ENCODE measurements around the gene NT5DC3. TPM values are rescaled to one million over a fixed set of nuclear protein-coding genes. Genes with fewer than 3 reads are reported as not detected.

Gene NT5DC3
- total RNA-seq, 3 donors from 2014 or later = 3.8 to 19.9 (median 12.5) TPM

GRCh38 chr12:103851127-103851526 lies 10.1 kb upstream of the NT5DC3 start:
- H3K4me1 ChIP-seq = no peaks in the 10 kb centered on the region
- no peak for TF ChIP-seq POLR2AphosphoS5 (IDR thresholded peaks at IDR 0.05)
- TF ChIP-seq POLR2A (IDR thresholded peaks at IDR 0.05) = no peak
- TF ChIP-seq, protein P1, sequence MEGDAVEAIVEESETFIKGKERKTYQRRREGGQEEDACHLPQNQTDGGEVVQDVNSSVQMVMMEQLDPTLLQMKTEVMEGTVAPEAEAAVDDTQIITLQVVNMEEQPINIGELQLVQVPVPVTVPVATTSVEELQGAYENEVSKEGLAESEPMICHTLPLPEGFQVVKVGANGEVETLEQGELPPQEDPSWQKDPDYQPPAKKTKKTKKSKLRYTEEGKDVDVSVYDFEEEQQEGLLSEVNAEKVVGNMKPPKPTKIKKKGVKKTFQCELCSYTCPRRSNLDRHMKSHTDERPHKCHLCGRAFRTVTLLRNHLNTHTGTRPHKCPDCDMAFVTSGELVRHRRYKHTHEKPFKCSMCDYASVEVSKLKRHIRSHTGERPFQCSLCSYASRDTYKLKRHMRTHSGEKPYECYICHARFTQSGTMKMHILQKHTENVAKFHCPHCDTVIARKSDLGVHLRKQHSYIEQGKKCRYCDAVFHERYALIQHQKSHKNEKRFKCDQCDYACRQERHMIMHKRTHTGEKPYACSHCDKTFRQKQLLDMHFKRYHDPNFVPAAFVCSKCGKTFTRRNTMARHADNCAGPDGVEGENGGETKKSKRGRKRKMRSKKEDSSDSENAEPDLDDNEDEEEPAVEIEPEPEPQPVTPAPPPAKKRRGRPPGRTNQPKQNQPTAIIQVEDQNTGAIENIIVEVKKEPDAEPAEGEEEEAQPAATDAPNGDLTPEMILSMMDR (IDR thresholded peaks at IDR 0.05) = no peak
- peak overlapping the region; percentile 14 to 54 for H3K27ac ChIP-seq
- no peaks in the 10 kb centered on the region for H3K36me3 ChIP-seq
- intact Hi-C loops (cut with DNase I; ENCODE audit: low total_unique reads) = no loop called here
- H3K9me3 ChIP-seq = no peaks in the 10 kb centered on the region
- no peaks in the 10 kb centered on the region for H3K27me3 ChIP-seq
- H3K4me3 ChIP-seq = no peak overlapping the region
- DNase-seq (ENCODE audit: low spot score in 2 of 2) = no peak

- H3K27ac ChIP-seq = peak overlapping the region in 1 of 2 donors; percentile 54
- intact Hi-C loops (cut with DNase I; ENCODE audit: low total_unique reads) = no loop called here
These were observed 9.4 kb upstream of the NT5DC3 start for GRCh38 chr12:103850429-103850828.

DNA sequence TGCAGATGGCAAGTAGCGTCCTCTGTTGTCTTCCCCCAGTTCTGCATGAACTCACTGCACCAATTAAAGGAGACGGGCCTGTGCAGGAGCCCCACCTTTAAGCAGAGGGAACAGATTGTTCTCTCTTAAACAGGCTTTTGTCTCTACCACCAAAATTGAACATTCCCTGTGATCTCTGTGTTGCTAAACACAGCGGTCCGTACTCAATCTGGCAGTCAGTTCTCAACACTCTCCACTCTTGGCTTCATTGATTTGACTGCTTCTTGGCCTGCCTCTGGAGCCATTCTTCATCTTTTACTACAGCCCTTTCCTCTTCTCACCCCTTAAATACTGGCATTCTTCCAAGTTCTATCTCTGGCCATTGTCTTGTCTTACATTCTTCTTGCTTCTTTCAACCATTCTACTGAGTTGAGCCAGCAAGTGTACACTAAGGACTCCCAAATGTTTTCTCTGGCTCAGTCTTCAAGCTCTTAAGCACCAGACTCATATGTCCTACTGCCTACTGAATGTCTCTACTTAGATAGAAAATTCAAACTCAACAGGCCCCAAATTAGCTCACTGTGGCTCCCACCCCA lies 8.0 kb upstream of the NT5DC3 start:
- Histone ChIP-seq H3K9me3 (no peaks in the 10 kb centered on the region), H3K36me3 (no peaks in the 10 kb centered on the region), H3K4me1 (no peaks in the 10 kb centered on the region), H3K27ac (peak overlapping the region; percentile 63 to 66), H3K4me3 (no peak overlapping the region), H3K27me3 (no peaks in the 10 kb centered on the region)
- no peak for DNase-seq (ENCODE audit: low spot score in 2 of 2)
- TF ChIP-seq, protein P1 (IDR thresholded peaks at IDR 0.05) = no peak
- TF ChIP-seq POLR2A (IDR thresholded peaks at IDR 0.05) = no peak
- peak in 2 of 3 donors; percentile 20 to 36 for TF ChIP-seq POLR2AphosphoS5 (IDR thresholded peaks at IDR 0.05)
- intact Hi-C loops (cut with DNase I; ENCODE audit: low total_unique reads) = no loop called here

More at GRCh38 chr12:103850429-103850828, 9.4 kb upstream of the NT5DC3 start:
- Histone ChIP-seq H3K9me3 (no peaks in the 10 kb centered on the region), H3K4me3 (no peak overlapping the region), H3K36me3 (no peaks in the 10 kb centered on the region), H3K27me3 (no peaks in the 10 kb centered on the region), H3K4me1 (no peaks in the 10 kb centered on the region)
- TF ChIP-seq POLR2A (IDR thresholded peaks at IDR 0.05) = no peak
- TF ChIP-seq, protein P1 (IDR thresholded peaks at IDR 0.05) = no peak
- no peak for TF ChIP-seq POLR2AphosphoS5 (IDR thresholded peaks at IDR 0.05)
- DNase-seq (ENCODE audit: low spot score in 2 of 2) = no peak

DNA sequence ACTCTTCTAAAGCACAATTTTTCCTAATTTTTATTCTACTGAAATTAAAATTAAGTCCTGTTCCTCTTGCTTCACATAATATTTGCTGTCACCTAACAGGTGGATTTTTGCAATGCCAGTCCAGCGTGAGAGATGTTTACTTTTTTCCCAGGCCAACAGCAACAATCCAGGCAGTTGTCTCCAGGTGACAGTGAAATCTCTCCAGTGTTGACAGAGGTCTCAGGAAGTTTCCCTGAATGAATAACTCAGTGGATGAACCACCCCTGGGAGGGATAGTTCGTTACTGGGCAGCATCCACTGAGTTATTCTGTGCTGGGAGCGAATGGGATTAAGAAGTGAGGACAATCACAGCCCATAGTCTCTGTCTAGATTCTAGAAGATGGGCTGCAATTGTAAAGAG lies 7.1 kb upstream of the NT5DC3 start:
- TF ChIP-seq POLR2A (IDR thresholded peaks at IDR 0.05) = no peak
- TF ChIP-seq, protein P1 (IDR thresholded peaks at IDR 0.05) = no peak
- TF ChIP-seq POLR2AphosphoS5 (IDR thresholded peaks at IDR 0.05) = no peak
- no peaks in the 10 kb centered on the region for H3K36me3 ChIP-seq
- H3K4me1 ChIP-seq = no peaks in the 10 kb centered on the region
- intact Hi-C loops (cut with DNase I; ENCODE audit: low total_unique reads) = no loop called here
- H3K27me3 ChIP-seq = no peaks in the 10 kb centered on the region
- no peaks in the 10 kb centered on the region for H3K9me3 ChIP-seq
- H3K4me3 ChIP-seq = no peak overlapping the region
- no peak for DNase-seq (ENCODE audit: low spot score in 2 of 2)
- H3K27ac ChIP-seq = peak overlapping the region; percentile 57 to 63

DNA sequence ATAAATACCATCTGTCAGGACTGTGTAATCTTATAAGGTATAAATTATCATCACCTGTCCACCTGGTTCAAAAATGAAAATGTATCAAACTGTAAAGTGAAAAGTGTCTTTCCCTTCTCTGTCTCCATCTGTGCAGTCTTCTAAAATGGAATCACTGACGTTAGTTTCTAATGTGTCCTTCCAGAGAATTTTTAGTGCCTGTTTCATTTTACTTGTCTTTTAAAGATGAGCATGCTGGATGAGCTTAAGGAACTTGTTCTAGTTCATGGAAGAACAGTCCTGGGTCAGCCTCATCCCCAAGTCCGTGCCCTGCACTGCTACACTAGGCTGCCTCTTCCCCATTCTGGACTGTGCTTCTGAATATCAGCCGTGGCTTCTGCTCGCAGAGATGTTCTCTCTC lies 5.4 kb upstream of the NT5DC3 start:
- no peaks in the 10 kb centered on the region for H3K27me3 ChIP-seq
- no peak for DNase-seq (ENCODE audit: low spot score in 2 of 2)
- no peak overlapping the region for H3K27ac ChIP-seq
- no peak overlapping the region for H3K4me3 ChIP-seq
- no peaks in the 10 kb centered on the region for H3K36me3 ChIP-seq
- no peaks in the 10 kb centered on the region for H3K9me3 ChIP-seq
- H3K4me1 ChIP-seq = no peaks in the 10 kb centered on the region
- no peak for TF ChIP-seq POLR2A (IDR thresholded peaks at IDR 0.05)
- TF ChIP-seq, protein P1 (IDR thresholded peaks at IDR 0.05) = no peak
- intact Hi-C loops (cut with DNase I; ENCODE audit: low total_unique reads) = no loop called here

Measured in breast epithelium (tissue), 4 donors.